AG09309 (cell line): ENCODE measurements around the gene MOV10L1.

Experiments
- DNase-seq: peaks from one replicate; pipeline ENCODE4 v3.0.0-alpha.2; 2010; ENCODE audit warnings: low read depth
- H3K4me3 ChIP-seq: 2 replicates; pipeline ENCODE4 v1.5.1; 2011; ENCODE audit warnings: mild to moderate bottlenecking, low read depth, low read length, moderate library complexity; ENCODE audit not compliant: control insufficient read depth
- CTCF ChIP-seq: IDR thresholded peaks from 2 replicates; pipeline ENCODE4 v1.5.1; 2011; ENCODE audit warnings: mild to moderate bottlenecking, low read depth, low read length, inconsistent platforms; ENCODE audit not compliant: insufficient read depth, control insufficient read depth; ENCODE audit errors: missing control alignments

The MOV10L1 gene

GRCh38 chr22:50211147-50211546, 121.3 kb downstream of the MOV10L1 start:
- no peak overlapping the region for H3K4me3 ChIP-seq
- no peak for TF ChIP-seq CTCF
- DNase-seq: no peak
